GM21447 (cell line): ENCODE measurements around the gene KCND3.

Experiments used
- ATAC-seq: cut with Tn5 transposase; IDR thresholded peaks from one replicate; pipeline ENCODE4 v1.9.1; 2021; ENCODE audit not compliant: unreplicated experiment

Gene KCND3

GRCh38 chr1:111733992-111734341 is 255.5 kb downstream of the KCND3 start:
- ATAC-seq: no peak

DNA sequence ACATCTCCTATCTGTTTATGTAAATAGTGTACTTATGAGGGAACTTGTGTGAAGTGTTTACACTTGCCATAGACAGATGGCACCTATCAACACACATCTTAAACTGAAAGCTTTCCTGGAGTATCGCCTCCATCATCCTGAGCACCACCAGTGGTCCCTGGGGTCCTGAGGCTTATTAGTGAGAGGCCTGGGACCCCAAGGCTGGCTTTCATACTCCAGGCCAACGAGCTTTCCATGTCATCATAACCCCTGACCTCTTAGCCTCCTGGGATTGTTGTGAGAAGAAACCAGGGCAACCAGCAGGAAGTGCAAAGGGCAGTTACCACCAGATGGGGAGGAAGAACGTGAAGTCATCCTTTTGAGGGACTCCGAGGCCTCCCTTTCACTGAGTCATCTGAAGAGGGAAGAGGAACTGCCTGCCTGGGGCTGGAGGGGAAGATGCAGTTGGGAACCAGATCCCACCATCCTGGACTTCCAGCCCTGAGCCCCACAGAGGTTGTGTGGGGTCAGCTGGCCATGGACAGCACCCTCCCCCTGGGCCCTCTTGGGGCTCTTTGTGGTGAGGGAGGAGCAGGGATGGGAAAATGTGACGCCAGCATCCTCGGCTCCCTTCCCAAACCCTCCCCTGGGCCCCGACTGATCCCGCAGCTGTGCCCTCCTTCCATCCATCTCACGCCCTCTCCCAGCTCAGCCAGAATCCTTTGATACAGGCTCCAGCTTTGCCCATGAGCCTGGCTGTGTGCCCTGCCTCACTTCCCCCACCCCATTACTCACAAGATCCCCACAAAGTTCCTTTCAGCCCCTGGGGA is 256.1 kb downstream of the KCND3 start:
- ATAC-seq: no peak

- ATAC-seq: no peak
Measured at GRCh38 chr1:111732718-111733117, 256.8 kb downstream of the KCND3 start.

GRCh38 chr1:111731956-111732355 is 257.5 kb downstream of the KCND3 start:
- no peak for ATAC-seq

DNA sequence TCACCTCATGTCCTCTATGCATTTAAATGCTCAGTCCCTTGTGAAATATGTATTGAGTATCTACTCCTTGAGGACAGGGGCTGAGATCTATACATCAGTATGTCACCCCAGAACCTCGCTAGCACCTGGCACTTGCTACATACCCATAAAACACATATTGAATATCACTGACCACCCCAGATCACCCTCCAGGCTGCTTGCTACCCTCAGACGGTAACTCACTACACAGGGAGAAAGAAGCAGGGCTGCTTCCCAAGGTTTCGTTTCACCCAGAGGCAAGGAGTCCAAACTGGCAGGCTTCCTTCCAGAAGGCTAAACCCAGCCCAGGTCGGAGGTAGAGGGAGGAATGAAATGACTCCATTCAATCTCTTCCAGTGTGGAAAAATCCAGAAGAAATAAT is 258.8 kb downstream of the KCND3 start:
- no peak for ATAC-seq

DNA sequence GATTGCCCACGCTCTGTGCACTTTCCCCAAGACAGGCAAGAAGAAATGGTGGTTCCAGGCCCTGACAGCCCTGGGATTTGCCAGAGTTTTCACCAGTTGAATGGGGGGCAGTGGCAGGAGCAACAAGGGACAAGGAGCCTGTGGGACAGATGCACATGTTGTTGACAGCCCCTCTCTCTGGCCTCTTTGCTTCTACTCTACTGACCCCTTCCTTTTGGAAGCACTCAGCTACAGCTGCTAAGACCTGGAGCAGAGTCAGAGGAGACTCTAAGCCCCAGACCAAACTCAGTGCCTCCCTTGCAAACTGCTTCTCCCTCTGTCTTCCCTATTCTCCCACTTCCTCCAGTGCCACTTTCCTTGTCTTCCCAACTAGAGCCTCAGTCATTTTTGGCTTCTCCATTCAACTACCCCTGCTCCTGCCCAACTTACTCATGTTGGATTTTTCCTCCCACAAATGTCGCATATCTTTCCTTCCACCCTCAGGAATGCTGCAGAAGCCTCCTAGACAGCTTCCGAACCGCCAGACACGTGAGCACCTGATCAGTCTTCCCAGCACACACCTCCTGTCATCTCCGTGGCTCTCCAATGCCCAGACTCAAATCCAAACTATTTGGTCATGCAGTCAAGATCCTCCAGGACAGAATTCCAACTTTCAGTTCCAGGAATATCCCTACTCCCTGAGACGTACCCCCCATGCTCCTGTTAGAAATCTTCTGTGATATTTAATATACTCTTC is 259.4 kb downstream of the KCND3 start:
- ATAC-seq: no peak

GRCh38 chr1:111729271-111729921 is 260.1 kb downstream of the KCND3 start:
- no peak for ATAC-seq

- ATAC-seq: no peak
Measured at GRCh38 chr1:111727056-111727455, 262.4 kb downstream of the KCND3 start.

DNA sequence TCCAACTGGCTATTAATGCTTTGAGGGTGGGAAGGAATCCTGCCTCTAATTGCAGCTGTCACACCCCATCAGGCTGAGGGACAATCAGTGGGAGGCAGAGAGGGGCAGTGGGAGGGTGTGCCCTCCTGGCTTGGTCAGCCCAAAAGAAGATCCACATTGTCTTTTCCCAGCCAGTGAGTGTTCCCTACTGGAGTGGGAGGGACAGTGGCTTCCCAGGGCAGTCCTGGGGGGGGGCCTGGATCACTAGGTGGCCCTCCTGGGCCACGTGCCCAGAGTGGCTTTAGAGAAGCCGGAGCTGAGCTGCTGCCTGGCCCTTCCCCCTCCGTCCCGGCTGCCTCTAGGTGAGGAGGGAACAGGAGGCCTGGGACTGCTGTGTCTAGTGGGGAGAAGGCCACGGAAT is 264.3 kb downstream of the KCND3 start:
- no peak for ATAC-seq

DNA sequence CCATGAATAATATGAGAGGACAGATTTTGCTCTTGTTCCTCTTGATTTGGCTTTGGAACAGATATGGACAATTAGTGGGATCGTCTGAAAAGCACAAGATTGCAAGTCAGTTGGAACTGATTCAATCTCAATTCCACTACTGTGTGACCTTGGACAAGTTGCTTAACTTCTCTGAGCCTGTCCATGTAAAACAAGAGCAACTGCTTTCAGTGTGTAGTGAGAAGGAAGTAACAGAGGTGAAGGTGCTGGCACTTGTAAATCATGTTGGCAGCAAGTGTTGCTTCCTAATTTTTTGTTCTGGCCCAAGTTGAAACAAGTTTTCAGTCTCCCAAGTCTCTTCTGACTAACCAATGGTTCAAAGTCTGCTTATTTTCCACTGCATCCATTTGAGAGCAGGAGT is 265.6 kb downstream of the KCND3 start:
- no peak for ATAC-seq

- no peak for ATAC-seq
Measured at GRCh38 chr1:111723091-111723806, 266.2 kb downstream of the KCND3 start.

DNA sequence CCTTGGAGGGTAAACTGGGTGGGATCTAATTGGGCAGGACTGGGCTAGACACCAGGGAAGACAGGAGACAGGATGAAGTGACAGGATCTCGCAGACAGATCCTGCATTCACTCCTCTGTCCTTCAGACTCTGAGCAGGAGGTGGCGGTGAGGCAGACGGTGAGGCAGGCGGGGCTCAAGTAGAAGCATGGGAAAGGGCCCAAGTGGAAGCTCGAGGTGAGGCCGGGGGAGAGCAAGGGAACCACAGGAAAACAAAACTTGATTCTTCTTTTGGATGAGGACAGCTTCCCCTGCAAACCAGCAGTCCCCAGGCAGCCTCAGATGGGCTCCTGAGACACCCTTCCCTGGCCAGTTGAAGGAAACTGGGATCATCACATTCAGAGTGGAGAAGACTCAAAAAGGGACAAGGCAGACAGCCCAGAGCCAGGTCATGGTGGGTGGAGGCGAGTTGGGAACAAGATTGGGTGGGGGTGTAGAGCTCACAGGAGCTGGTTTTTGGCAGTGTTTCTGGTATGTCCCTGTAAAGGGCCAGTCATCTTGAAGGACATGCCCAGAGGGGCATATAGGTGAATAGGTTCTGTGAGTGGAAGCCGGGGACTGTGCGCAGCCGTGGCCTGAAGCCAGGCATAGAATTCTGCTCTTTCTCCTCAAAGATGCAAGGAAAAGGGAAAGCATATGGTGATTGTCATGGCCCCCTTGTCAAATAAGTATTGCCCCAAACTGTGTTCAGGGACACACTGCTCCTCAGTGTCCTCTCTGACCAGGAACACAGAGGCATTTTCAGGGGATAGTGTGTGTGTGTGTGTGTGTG is 268.3 kb downstream of the KCND3 start:
- ATAC-seq: no peak
